Stimulated activated CD8-positive, alpha-beta memory T cell treated with anti-CD3 and anti-CD28 coated beads, Interleukin-15, amount 100 ng/mL, for 4 hours (primary cell): ENCODE results near the gene PPP2R5C.
"Not testable (repeated sequence)": the region's sequence is repeated elsewhere in the genome, so short reads cannot be mapped to it uniquely, and the experiment has no call there.

Source experiments
- DNase-seq, 2 donors: peaks; one replicate each; pipeline ENCODE4 v3.0.0-alpha.2; 2020; ENCODE audit warnings: low read depth in 2 of 2

Gene PPP2R5C

GRCh38 chr14:101761032-101761880, at the start of gene PPP2R5C:
TSS of gene PPP2R5C (plus strand) at chr14:101761709. CDS start at chr14:101761894, 185 bp downstream.
- DNase-seq = peak; percentile 74 to 77

- DNase-seq = not testable (repeated sequence)
Measured at GRCh38 chr14:101711857-101712233, 49.7 kb upstream of the PPP2R5C start.

GRCh38 chr14:101712341-101712740, 49.2 kb upstream of the PPP2R5C start:
- DNase-seq = not testable (repeated sequence)

GRCh38 chr14:101713091-101713490, 48.4 kb upstream of the PPP2R5C start:
- not testable (repeated sequence) for DNase-seq

- DNase-seq = no peak
Measured at GRCh38 chr14:101713621-101714349, 47.7 kb upstream of the PPP2R5C start.

GRCh38 chr14:101714394-101714793, 47.1 kb upstream of the PPP2R5C start:
- DNase-seq = no peak

GRCh38 chr14:101715210-101716076, 46.1 kb upstream of the PPP2R5C start:
- DNase-seq = no peak

- DNase-seq = no peak
Measured at GRCh38 chr14:101716077-101716950, 45.2 kb upstream of the PPP2R5C start.

- DNase-seq = no peak
Measured at GRCh38 chr14:101716956-101717662, 44.4 kb upstream of the PPP2R5C start.

GRCh38 chr14:101717663-101718490, 43.6 kb upstream of the PPP2R5C start:
- no peak for DNase-seq

- DNase-seq = no peak
Measured at GRCh38 chr14:101719045-101719645, 42.4 kb upstream of the PPP2R5C start.

GRCh38 chr14:101719708-101720107, 41.8 kb upstream of the PPP2R5C start:
- DNase-seq = no peak

- DNase-seq = no peak
Measured at GRCh38 chr14:101721111-101721510, 40.4 kb upstream of the PPP2R5C start.

GRCh38 chr14:101721951-101722661, 39.4 kb upstream of the PPP2R5C start:
- DNase-seq = peak; percentile 46 to 59

- DNase-seq = no peak
Measured at GRCh38 chr14:101723061-101723595, 38.4 kb upstream of the PPP2R5C start.

GRCh38 chr14:101725652-101726051, 35.9 kb upstream of the PPP2R5C start:
- not testable (repeated sequence) for DNase-seq

GRCh38 chr14:101726295-101726953, 35.1 kb upstream of the PPP2R5C start:
- no peak for DNase-seq

GRCh38 chr14:101726954-101727302, 34.6 kb upstream of the PPP2R5C start:
- no peak for DNase-seq
